H1 (cell line): ENCODE data around the gene RIPOR1. TPM values are rescaled to one million over a fixed set of nuclear protein-coding genes. Genes with fewer than 3 reads are reported as not detected.

Experiments
- POLR2AphosphoS5 ChIP-seq: IDR thresholded peaks from 2 replicates; pipeline ENCODE4 v1.6.1; 2011; ENCODE audit warnings: low read depth, low read length
- SIN3A ChIP-seq, 2 experiments: IDR thresholded peaks in 1 of 2; conservative IDR thresholded peaks in 1 of 2; 2 replicates each; pipeline ENCODE4 v1.6.1; 2011 to 2012; ENCODE audit warnings: low read length in 2 of 2, improper control_type of control experiment in 1 of 2, low read depth in 1 of 2, mild to moderate bottlenecking in 1 of 2
- SRF ChIP-seq: IDR thresholded peaks from 2 replicates; pipeline ENCODE4 v1.6.1; 2011; ENCODE audit warnings: mild to moderate bottlenecking, low read depth, low read length, moderate library complexity
- TAF1 ChIP-seq: IDR thresholded peaks from 2 replicates; pipeline ENCODE4 v1.6.1; 2011; ENCODE audit warnings: mild to moderate bottlenecking, low read depth, low read length
- TBP ChIP-seq: IDR thresholded peaks from 2 replicates; pipeline ENCODE4 v1.6.1; 2011; ENCODE audit warnings: low read depth, low read length, improper control_type of control experiment
- TCF12 ChIP-seq: IDR thresholded peaks from 2 replicates; pipeline ENCODE4 v1.6.1; 2011; ENCODE audit warnings: low read depth, mild to moderate bottlenecking, low read length
- polyA plus RNA-seq, 7 experiments: library from polyadenylated mRNA; depleted of rRNA in 3 of 7; stranded (reverse) in 5 of 7; unstranded in 2 of 7; fragments of >200 nt in 5 of 7; fragments of 200-250 nt in 2 of 7; gene quantifications; 1 replicate in 5 of 7; 2 replicates in 1 of 7; 4 replicates in 1 of 7; pipeline versions ENCODE4 v1.2.1 to v1.2.3, GENCODE V29; 2011 to 2013; ENCODE audit warnings: missing spikeins in 2 of 7, mixed read lengths in 2 of 7
- total RNA-seq: library from RNA; stranded (reverse); fragmentation: NEBNext Ultra II Directional; extraction: Animal tissue kit (Norgen Biotek cat#: 25700); gene quantifications from 2 replicates; pipeline ENCODE4 v1.2.1, GENCODE V29; 2021
- TF ChIP-seq, protein P1 (sequence below): fragments of 300-600 bp; sonication (generic); IDR thresholded peaks from 2 replicates; pipeline ENCODE4 v1.7.1; 2012; ENCODE audit warnings: low read length, moderate library complexity, mild to moderate bottlenecking, inconsistent platforms; ENCODE audit not compliant: insufficient replicate concordance

The RIPOR1 gene
- total and polyA plus RNA-seq, 2 of the 8 experiments (the other 6 are each of a cell fraction or from before 2014, with no cell fraction given): 2.7 to 10.1 TPM

DNA sequence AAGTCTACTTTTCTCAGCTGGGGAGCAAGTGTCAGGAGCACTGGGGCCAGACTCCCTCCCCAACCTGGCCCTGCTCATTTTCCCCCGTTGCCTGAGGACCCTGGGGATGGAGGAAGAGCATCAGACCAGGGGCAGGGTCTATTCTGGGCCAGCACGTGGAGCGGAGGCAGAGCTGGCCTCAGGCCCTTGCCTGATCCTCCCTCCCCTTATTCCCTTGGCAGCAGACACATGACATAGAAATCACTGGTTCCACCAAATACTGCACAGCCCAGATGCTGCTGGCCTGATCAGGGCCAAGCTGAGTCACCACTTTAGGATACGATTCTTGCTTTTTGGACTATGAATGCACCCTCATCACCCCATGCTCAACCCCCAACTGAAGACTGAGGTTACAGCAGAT lies 29.5 kb upstream of the RIPOR1 start (continued):
- TF ChIP-seq, protein P1, sequence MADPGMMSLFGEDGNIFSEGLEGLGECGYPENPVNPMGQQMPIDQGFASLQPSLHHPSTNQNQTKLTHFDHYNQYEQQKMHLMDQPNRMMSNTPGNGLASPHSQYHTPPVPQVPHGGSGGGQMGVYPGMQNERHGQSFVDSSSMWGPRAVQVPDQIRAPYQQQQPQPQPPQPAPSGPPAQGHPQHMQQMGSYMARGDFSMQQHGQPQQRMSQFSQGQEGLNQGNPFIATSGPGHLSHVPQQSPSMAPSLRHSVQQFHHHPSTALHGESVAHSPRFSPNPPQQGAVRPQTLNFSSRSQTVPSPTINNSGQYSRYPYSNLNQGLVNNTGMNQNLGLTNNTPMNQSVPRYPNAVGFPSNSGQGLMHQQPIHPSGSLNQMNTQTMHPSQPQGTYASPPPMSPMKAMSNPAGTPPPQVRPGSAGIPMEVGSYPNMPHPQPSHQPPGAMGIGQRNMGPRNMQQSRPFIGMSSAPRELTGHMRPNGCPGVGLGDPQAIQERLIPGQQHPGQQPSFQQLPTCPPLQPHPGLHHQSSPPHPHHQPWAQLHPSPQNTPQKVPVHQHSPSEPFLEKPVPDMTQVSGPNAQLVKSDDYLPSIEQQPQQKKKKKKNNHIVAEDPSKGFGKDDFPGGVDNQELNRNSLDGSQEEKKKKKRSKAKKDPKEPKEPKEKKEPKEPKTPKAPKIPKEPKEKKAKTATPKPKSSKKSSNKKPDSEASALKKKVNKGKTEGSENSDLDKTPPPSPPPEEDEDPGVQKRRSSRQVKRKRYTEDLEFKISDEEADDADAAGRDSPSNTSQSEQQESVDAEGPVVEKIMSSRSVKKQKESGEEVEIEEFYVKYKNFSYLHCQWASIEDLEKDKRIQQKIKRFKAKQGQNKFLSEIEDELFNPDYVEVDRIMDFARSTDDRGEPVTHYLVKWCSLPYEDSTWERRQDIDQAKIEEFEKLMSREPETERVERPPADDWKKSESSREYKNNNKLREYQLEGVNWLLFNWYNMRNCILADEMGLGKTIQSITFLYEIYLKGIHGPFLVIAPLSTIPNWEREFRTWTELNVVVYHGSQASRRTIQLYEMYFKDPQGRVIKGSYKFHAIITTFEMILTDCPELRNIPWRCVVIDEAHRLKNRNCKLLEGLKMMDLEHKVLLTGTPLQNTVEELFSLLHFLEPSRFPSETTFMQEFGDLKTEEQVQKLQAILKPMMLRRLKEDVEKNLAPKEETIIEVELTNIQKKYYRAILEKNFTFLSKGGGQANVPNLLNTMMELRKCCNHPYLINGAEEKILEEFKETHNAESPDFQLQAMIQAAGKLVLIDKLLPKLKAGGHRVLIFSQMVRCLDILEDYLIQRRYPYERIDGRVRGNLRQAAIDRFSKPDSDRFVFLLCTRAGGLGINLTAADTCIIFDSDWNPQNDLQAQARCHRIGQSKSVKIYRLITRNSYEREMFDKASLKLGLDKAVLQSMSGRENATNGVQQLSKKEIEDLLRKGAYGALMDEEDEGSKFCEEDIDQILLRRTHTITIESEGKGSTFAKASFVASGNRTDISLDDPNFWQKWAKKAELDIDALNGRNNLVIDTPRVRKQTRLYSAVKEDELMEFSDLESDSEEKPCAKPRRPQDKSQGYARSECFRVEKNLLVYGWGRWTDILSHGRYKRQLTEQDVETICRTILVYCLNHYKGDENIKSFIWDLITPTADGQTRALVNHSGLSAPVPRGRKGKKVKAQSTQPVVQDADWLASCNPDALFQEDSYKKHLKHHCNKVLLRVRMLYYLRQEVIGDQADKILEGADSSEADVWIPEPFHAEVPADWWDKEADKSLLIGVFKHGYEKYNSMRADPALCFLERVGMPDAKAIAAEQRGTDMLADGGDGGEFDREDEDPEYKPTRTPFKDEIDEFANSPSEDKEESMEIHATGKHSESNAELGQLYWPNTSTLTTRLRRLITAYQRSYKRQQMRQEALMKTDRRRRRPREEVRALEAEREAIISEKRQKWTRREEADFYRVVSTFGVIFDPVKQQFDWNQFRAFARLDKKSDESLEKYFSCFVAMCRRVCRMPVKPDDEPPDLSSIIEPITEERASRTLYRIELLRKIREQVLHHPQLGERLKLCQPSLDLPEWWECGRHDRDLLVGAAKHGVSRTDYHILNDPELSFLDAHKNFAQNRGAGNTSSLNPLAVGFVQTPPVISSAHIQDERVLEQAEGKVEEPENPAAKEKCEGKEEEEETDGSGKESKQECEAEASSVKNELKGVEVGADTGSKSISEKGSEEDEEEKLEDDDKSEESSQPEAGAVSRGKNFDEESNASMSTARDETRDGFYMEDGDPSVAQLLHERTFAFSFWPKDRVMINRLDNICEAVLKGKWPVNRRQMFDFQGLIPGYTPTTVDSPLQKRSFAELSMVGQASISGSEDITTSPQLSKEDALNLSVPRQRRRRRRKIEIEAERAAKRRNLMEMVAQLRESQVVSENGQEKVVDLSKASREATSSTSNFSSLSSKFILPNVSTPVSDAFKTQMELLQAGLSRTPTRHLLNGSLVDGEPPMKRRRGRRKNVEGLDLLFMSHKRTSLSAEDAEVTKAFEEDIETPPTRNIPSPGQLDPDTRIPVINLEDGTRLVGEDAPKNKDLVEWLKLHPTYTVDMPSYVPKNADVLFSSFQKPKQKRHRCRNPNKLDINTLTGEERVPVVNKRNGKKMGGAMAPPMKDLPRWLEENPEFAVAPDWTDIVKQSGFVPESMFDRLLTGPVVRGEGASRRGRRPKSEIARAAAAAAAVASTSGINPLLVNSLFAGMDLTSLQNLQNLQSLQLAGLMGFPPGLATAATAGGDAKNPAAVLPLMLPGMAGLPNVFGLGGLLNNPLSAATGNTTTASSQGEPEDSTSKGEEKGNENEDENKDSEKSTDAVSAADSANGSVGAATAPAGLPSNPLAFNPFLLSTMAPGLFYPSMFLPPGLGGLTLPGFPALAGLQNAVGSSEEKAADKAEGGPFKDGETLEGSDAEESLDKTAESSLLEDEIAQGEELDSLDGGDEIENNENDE: no peak
- TF ChIP-seq TCF12 (no peak), TBP (no peak), POLR2AphosphoS5 (no peak), TAF1 (no peak), SRF (no peak), SIN3A (conservative IDR thresholded peaks at IDR 0.05 in 1 of 2, IDR thresholded peaks at IDR 0.05 in 1 of 2; ENCODE audit: low read depth in 1 of 2, low read length in 2 of 2) (no peak)
